Activated CD8-positive, alpha-beta memory T cell treated with anti-CD3 and anti-CD28 coated beads, Interleukin-2, amount 50 U/mL, for 24 hours (primary cell): Measurements from ENCODE around the gene WDR48.
"Not testable (repeated sequence)": the region's sequence is repeated elsewhere in the genome, so short reads cannot be mapped to it uniquely, and the experiment has no call there.

Experiments
- DNase-seq: peaks from one replicate; pipeline ENCODE4 v3.0.0-alpha.2; 2020; ENCODE audit errors: extremely low read depth

WDR48 gene

DNA sequence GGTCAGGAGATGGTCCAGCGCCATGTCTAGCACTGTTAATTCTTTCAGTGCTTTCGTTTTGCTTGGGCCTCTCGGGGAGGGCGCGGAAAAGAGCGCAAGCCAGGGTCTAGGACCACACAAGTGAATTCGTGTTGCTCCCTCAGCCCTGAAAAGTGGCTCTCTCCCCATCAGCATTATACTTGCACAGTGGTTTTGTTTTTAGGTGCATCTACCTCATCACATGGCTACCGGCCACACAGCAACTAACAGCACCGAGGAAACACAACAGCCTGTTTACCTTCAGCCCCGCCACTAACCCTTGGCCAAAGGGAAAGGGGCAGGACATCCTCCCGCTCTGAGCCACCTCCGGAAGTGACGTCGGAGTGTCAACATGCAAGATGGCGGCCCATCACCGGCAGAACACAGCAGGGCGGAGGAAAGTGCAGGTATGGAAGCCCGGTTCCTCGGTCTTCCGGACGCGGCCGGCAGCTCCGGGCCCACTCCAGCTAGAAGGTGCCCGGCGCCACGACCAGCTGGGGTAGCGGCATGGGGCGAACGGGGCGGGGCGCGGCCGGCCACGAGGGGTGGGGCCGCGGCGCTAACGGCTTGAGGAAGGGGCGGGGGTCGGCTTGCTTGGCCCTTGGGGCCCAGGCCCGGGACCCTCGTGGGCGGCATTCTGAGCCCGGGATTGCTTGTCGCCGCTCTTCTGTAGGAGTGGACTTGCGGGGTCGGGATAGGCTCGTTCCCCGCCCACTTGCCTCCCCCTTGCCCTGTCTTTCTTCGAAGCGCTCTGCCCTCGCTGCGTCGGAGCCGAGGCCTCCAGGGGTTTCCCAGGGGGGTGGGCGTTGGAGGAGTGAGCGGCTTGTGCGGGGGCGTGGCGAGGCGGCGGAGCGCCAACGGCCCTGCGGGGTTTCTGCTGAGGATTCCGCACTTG is at the start of gene WDR48, which contains the start of gene SCN11A:
Gene WDR48, plus strand, starts transcription at position 368 of the 913 bp plus-strand sequence. Its CDS starts 10 bp downstream, at position 378.
Gene SCN11A, minus strand, starts transcription at position 296 of the 913 bp plus-strand sequence. CDS start 101,582 bp downstream, outside the sequence.
- DNase-seq, result peak; percentile 87

DNA sequence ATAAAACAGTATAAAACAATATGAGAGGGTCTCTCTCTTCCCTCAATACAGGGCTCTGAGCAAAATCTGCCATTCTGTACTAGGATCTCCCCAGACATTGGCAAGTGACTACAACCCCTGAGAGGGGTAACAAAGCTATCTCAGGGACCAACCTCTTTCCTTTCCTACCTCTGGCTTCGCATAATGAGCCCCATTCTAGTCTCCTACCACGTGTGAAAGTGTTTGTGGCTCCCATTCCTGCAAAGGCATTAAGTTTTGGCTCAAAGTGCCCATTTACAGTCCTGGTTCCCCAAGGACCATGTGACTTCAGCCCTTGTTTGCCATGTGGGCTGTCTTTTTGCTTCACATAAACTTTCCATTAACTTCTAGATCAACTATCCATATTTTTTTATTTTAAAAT is 46.5 kb upstream of the WDR48 start:
- DNase-seq, result no peak

DNA sequence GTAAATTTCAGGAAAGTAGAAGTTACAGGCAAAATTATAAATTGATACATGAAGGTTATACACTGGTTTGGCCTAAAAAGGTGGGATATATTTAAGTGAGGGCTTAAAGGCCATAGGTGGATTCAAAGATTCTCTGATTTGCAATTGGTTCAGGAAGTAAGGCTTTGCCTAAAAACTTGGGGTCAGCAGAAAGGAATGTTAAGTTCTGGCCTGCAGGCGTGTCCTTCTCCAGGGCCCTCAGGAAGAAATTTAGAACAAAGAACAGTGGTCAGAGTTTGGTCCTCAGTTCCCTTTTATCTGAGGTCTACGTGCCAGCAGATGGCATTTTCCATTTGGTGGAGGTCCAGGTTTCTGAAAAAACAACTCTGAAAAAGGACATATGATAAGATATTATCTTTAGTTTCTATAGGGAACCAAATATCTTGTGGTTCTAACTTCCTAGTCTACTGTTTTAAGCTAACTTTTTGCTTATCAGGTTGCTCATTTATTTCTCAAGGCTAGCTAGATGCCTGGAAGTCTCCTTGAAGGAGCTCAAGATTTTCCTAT is 40.6 kb upstream of the WDR48 start:
- no peak for DNase-seq

DNA sequence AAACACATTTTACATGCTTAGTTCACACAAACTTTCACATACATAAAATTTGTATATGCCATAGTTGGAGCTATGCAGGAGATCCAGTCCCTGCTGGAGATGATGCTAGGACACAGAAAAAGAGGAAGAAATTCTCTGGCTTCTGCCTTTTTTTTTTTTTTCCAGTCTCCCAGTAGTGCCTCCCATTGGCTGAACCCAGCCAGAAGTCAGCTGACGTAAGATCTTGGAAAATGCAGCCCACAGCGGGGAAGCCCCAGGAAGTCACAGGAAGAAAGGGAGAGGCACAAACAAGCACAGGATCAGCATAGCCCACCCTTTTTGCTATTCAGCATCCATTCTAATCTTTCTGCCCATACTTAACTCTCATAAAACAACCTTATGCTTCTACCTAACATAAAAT is 38.5 kb upstream of the WDR48 start:
- no peak for DNase-seq

DNA sequence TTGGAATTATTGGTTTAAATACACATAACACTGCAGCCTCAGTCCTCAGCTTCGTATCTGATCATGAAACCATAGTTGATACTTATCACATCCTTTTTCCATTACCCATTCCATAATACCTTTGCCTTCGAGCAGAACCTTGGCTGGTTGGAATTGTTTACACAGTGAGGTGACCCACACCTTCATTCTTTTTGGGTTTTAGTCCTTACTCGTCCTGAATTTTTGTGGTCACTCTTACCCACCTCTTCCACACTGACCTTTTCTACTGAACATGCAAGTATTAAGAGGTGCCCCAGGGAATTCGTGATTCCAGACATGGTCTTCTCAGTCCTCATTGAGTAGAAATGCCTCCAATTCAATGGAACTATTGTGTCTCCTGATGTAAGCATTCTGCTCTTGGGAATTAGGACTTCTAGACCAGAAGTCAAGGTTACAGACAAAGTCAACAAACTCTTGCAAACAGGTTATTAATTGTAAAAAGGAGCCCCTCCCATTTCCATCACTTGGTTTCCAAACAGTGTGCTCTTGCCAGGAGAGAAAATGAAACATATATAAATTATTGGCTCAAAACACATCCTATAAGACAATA is 37.8 kb upstream of the WDR48 start:
- DNase-seq, result no peak

DNA sequence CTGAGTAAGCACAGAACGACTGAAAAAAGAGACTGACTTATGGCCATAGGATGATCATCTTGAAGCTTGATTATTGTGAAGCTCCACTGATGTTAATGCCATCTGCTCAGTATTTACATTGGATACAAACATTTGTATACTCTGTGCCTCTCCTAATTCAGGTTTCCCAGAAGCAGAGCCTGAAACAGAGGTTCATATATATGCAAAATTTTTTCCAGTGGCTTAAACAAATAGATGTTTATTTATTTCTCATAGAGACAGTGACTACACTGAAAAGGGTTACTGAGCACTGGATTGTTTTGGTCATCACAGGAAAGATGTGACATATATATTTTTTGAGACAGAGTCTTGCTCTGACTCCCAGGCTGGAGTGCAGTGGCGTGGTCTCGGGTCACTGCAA is 36.4 kb upstream of the WDR48 start:
- no peak for DNase-seq

DNA sequence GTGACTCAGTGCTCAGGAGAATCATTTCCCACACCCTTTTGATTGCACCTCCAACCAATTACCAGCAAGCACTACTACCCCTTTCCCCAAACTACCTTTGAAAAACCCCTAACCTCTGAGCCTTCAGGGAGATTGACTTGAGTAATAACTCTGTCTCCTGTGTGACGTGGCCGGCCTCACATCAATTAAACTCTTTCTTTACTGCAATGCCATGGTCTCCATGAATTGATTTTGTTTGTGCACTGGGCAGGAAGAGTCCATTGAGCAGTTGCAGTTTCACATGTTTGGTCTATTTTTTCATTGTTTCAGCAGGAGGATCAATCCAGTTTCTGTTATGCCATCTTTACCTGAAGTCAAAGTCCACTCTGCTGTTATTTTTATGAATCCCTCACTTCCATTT is 32.5 kb upstream of the WDR48 start:
- DNase-seq, result no peak

DNA sequence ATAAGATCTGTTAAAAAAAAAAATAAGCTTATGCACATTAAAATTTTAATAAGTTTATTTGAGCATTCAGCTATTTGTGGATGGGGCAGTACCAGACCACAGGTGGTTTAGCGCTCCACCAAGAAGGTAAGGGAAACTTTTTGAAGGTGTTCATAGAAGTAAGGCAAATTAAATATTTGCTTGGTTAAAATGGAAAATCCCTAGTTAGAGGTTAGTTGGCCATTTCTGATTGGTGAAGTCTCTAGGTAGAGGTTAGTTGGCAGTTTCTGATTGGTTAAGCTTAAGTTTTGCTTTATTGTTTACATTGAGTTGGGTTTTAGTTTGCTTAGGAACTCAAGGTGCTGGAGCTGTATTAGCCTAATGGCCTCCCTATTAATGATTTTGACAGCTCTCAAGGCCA is 30.8 kb upstream of the WDR48 start:
- DNase-seq, result no peak

DNA sequence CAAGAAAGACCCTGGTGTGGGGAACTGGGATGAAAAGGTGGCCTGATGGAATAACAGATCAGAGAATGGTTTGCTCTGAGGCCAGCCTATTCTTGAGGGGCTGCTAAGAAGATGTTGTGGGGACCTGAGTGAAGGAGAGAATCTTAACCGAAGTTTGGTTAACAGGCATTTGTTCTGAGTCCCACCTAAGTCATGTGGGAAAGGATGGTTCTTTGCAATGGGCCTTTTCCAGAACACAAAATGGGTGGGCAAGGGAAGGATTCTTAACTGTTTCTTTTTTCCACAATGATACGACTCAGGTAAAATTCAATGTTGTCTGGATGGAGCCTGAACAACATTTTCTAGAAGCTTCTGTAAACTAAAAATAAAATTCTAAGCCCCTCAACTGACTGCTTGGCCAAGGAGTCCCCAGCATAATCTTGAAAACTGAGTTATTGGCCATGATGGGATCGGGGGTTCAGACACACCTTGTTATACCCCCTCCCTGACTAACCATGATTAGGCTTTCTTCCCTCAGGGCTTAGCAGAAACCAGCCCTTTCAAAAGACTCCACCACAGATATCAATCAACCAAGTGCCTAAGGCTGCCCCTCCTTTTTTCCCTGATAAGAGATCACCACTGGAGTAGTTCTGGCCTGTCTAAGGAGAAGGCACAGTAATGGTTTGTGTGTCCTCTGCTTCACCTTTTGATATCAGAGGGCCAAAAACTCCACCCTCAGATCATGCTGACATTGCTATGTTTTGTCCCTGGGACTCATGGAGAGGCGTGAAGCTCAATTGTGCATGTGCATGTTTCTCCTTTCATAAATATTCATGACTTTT is 30.1 kb upstream of the WDR48 start:
- DNase-seq, result no peak

DNA sequence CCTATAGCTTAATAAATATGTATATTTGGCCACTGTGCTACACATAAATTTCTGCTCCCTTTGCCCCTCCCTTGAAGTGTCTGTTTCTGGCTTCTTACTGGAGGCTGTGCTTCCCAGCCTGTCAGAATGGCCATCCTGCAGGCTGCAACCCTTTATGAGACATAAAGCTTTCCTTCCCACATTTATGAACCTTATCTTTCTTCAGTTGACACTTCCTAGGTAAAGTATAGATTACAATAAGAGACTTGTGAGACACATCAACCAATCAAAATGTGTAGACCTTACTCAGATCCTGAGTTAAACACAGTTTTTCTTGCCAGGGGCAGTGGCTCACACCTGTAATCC is 29.6 kb upstream of the WDR48 start:
- no peak for DNase-seq

DNA sequence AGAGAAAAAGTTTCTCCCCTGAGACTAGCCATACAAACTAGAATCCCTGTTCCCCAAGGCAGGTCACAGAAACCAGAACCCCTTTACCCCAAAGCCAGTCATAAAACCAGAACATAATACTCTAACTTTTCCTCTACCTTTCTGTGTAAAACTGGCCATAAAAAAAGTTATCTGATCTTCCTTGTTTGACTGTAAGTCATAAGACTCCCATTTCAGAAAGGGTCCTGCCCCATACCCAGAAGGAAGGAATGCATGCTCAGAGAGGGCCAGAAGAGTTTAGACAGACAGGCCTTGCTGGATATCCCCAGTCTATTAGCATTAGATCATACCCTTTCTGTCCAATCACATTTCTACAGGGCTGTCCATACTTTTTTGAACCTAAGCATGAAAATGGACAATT is 27.3 kb upstream of the WDR48 start:
- no peak for DNase-seq

DNA sequence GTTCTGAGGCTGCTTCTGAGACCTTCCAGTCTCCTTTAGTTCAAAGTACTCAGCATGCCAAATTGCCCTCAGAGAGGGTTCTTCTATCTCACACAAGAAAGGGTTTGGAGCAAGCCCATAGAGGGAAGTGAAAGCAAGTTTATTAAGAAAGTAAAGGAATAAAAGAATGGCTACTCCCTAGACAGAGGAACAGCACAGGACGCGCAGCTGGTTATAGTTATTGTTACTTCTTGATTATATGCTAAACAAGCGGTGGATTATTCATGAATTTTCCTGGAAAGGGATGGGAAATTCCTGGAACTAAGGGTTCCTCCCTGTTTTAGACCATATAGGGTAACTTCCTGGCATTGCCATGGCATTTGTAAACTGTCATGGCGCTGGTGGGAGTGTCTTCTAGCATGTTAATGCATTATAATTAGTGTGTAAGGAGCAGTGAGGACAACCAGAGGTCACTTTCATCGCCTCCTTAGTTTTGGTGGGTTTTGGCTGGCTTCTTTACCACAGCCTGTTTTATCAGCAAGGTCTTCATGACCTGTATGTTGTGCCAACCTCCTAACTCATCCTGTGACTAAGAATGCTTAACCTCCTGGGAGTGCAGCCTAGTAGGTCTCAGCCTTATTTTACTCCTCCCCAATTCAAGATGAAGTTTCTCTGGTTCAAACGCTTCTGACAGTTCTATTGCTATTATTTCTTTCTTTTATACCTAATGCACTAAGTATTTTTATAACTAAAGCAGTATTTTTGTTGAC is 26.4 kb upstream of the WDR48 start:
- no peak for DNase-seq

DNA sequence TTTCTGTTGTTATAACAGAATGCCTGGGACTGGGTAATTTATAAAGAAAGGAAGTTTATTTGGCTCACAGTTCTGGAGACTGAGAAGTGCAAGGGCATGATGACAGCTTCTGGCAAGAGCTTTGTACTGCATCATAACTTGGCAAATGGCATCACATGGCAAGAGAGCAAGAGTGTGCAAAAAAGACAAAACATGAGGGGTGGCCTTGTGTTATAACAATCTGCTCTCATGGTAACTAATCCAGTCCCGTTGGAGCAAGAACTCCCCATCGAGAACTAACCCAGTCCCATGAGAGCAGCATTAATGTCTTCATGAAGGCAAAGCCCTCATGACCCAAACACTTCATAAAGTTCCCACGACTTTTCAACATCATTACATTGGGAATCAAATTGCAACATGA is 23.3 kb upstream of the WDR48 start:
- no peak for DNase-seq

DNA sequence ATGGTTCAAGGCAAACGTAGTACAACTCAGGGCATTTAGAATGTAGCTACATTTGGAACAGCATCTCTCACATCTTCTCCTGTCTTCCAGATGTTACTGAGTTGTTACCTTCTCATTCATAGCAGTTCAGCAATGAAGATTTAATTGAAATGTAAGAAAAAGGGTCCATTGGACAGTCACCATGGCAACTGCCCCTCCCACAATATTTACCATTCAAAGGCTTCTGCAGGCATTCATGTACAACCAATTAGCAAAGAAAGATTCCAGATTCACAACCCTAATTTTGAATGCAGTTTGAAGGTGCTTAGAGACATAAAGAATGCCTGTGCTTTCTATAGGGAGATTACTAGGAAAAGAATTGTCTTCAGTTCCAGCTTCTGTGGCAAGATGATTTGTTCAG is 22.3 kb upstream of the WDR48 start:
- no peak for DNase-seq

DNA sequence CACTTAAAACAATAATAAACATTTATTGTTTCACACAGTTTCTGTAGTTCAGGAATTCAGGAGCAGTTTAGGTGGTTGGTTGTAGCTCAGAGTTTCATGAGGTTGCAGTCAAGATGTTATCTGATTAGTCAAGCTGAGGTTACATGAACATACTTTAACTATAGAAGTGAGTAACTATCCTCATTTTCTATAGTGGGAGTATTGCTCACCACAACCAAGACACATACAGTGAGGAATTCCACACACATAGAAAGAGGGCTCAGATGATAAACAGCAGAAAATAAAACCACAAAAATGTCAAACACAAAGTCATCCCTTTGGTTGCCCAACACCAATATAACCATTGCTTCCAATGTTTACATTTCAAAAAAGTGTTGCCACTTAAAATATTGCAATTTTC is 13.7 kb upstream of the WDR48 start:
- DNase-seq, result no peak

DNA sequence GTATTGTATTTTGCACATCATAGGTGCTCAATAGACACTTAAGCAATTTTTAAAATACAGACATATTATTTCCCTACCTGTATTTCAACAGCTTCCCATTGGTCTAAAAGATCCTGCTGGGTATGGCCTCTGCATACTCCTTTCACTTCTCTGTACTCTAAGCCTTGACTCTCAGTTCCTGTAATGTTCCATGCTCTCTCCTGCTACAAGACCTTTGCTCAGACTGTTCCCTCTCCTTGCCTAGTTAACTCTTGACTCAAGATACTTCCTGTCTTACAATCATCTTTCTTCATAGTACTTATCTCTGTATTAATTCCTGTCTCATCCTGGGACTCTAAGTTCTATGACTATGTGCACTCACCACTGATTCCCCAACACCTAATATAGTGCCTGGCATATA is 1.8 kb upstream of the WDR48 start:
- DNase-seq, result no peak

DNA sequence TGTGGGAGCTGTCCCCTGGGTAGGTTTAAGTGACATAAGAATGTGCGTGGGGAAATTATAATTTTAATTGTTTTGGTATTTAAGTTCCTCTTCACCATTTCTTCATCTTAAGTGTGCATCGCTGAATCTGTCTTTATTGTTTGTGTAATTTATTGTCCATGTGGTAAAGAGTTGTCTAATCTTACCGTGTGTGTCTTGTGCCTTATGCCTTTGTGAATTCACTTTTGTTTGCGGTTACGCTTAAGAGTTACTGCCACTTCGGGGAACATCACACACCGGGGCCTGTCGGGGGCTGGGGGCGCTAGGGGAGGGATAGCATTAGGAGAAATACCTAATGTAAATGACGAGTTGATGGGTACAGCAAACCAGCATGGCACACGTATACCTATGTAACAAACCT is 767 bp downstream of the WDR48 start:
- no peak for DNase-seq

DNA sequence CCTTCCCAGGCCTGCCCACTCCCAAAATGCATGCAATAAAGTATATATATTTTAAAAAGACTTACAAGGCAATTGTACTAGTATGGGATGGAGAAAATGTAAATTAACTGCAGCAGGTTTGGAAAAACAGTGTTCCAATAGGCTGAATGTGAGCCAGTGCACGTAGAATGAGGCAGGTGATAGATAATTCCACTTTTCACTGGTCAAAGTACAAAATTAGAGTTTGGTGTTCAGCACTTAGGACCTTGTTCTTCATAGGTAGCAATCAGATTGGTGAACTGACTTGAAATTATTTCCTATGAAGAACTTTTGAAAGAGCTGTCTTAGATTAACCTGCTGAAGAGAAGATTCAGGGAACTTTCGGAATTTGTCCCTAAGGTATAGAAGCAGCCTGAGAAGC is 1.9 kb downstream of the WDR48 start:
- DNase-seq, result no peak

DNA sequence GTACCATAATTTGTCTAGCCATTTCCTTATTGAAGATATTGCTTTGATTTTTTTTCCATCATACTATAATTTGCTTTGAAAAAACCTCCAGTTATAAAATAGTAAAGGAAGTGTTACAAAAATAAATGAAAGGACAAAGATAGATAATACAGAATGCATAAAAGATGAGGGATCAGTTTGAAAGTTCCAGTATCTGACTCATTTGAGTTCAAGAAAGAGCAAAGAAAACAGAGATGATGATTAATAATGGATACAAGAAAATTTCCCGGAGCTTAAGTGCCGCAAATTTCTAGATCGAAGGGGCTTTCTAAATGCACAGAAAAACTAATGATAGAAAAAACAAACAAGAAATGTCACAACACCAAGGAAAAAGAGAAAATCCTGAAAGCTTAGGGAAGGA is 4.3 kb downstream of the WDR48 start:
- DNase-seq, result no peak

DNA sequence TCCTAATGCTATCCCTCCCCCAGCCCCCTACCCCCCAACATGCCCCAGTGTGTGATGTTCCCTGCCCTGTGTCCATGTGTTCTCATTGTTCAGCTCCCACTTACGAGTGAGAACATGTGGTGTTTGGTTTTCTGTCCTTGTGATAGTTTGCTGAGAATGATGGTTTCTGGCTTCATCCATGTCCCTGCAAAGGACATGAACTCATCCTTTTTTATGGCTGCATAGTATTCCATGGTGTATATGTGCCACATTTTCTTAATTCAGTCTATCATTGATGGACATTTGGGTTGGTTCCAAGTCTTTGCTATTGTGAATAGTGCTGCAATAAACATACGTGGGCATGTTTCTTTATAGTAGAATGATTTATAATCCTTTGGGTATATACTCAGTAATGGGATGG is 9.4 kb downstream of the WDR48 start:
- DNase-seq, result not testable (repeated sequence)

DNA sequence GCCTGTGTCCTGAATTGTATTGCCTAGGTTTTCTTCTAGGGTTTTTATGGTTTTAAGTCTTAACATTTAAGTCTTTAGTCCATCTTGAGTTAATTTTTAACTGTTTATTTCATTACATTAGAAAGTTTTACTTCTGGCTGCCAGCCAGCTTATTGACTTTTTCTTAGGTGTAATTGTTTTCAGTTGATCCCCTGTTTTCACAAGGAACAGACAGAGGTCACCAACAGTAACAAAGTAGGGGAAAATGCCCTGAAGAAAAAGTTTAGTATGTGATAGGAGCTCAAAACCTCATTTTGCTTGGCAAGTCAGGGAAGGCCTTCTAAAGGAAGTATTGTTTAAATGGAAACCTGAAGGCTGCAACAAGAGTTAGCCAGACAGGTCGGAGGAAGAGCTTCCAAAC is 10.4 kb downstream of the WDR48 start:
- DNase-seq, result no peak

DNA sequence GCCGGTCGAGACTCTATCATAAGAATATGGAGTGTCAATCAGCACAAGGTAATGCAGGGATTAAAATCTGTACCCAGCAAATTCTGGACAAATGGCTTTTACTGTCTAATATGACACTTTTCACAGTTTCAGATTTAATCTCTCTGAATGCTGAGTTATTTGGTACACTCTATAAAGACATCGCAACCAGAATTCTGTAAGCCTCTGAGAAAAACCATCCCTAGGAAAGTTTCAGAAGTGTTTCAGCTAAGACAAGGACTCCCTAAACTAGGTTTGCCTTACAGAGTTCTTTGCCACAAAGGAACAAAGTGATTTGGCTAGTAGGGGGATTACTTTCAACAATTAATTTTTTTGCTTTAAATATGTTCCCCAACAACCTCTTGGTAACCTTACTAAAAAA is 11.3 kb downstream of the WDR48 start:
- no peak for DNase-seq
